HG02870 (cell line): ENCODE data around the gene NTRK2.

Source experiments
- ATAC-seq: cut with Tn5 transposase; IDR thresholded peaks from one replicate; pipeline ENCODE4 v1.9.1; 2021; ENCODE audit warnings: mild to moderate bottlenecking, moderate library complexity; ENCODE audit not compliant: unreplicated experiment

Gene NTRK2

DNA sequence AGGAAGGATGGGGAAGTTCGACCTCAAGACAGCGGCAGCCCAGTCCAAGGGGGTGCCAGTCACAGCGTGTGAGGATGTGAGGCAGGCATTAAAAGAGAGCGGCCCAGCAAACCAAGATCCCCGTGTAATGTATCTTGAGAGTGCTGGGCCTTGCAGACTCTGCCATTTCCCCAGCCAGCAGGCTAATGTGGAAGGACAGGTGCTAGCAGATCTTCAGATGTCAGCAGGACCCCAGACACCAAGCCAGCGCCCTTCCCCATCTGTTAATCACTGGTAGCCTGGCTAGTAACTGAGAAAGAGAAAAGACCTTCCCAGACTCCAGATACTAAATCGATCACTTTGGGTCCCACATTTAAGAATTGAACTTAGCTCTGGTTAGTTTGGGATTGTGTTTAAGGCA is 62.2 kb downstream of the NTRK2 start:
- no peak for ATAC-seq

DNA sequence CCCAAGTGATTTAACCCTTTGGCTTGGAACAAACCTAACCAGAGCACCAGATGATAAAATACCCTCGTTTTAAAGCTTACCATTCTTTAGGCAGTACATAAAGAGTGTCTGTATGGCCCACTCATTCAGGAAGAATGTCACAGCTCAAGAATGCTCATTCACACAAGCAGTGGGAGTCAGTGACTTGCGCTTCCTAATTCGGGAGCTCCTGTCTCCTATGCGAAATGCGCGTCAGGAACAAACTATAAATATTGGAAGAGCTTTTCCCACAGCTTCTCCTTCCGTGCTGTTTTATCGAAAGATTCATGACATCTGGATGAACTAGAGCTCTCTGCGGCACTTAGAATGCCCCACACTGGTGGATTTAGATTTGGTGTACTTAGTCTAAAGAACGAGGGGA is 66.6 kb downstream of the NTRK2 start:
- no peak for ATAC-seq

DNA sequence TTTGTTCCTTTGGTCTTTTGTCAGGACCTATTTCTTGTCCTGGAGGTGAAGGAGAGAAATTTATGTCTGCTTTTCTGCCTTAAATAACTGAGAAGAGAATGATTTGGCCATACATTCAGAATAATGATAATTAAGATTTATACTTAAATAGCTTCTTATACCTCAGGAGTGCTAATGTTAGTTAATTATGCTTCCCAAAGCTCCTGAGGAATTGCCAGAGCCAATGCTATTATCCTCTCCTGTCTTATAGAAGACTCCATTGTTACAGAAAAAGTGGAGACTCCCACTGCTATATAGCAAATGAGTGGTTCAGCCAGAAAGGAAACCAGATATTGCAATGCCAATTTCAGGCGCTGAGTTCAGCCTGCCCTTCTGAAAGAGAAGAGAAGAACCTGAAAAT is 67.0 kb downstream of the NTRK2 start:
- ATAC-seq, result no peak

GRCh38 chr9:84738353-84738752 is 68.8 kb downstream of the NTRK2 start:
- no peak for ATAC-seq

- no peak for ATAC-seq
These were observed 72.7 kb downstream of the NTRK2 start for GRCh38 chr9:84742261-84742660.

DNA sequence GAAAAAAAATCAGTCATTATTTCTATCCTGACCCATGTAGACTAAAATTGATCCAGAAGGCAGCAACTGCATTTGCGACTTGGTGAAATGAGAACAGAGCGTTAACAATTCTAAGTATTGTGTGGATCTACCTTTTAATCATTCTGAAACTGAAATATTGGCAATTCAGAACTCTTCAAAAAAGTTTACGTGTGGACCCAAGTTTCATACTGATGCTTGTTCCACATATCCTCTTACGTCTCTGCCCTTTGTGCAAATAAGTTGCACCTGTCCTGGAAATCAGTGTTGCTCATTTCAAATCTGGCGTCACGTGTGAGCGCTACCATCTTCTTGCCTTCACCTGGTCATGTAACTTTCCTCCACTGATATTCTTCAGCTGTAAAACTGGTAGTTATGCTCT is 74.7 kb downstream of the NTRK2 start:
- peak; percentile 68 for ATAC-seq

GRCh38 chr9:84744726-84745125 is 75.2 kb downstream of the NTRK2 start:
- ATAC-seq, result no peak

- ATAC-seq, result peak; percentile 39
These were observed 78.6 kb downstream of the NTRK2 start for GRCh38 chr9:84748112-84748511.

- no peak for ATAC-seq
These were observed 80.8 kb downstream of the NTRK2 start for GRCh38 chr9:84750152-84750865.

- ATAC-seq, result no peak
These were observed 82.4 kb downstream of the NTRK2 start for GRCh38 chr9:84751921-84752320.

- ATAC-seq, result peak; percentile 39
These were observed 84.9 kb downstream of the NTRK2 start for GRCh38 chr9:84754461-84754860.

- ATAC-seq, result no peak
These were observed 85.4 kb downstream of the NTRK2 start for GRCh38 chr9:84754881-84755280.

GRCh38 chr9:84755380-84755779 is 85.9 kb downstream of the NTRK2 start:
- no peak for ATAC-seq

DNA sequence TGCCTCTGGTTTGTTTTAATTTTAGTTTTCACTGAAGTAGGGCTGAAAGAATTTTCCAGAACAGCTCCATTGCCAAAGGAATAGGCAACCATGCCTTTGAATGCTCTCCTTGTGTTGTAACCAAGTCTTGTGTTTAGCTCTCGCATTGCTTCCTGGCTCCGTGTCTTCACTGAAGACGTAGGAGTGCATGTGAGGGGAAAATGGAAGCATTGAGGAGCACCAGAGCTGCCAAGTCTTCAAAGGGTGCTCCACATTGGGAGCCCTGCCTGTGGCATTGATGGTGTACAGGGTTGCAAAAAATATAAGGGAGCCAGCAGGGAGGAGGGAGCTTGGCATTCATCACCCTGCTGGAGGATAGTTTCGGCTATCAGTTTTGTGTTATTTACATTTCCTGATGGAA is 86.6 kb downstream of the NTRK2 start:
- no peak for ATAC-seq

DNA sequence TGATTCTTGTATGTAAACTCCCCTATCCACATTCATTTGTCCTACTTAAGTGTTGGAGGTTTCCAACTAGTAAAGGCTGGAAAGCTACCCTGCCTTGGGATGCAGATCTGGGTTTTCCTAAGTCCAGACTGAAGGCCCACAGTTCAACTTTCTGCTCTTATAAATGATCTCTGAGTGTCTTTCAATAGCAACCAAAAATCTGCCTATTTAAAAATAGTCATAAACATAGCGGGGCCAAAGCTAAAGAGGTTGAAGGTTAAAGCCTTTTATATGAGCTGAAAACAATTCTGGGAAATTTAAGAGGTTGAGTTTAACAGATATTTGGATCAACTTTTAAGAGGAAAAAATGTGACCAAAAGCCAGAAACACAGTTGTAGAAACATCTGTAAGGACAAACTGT is 87.2 kb downstream of the NTRK2 start:
- no peak for ATAC-seq

DNA sequence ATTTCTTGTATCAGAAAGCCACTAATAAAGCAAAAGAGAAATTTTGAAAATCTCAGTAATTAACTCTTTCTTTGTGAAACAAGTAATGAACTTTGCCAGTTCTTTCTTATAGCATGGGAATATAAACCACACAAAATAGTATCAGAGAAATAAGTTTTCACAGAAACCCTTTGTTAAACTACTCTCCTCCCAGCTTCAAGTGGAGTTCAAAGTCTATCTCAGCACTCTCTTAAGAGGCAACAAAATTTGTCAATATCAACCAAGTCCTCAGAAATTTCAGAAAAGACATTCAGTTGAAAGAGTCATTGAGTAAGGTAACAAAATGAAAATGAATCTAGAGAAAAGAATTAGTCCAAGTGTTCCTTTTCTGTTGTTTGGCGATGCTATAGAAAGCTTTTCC is 89.3 kb downstream of the NTRK2 start:
- ATAC-seq, result peak; percentile 2

- peak; percentile 83 for ATAC-seq
These were observed 89.8 kb downstream of the NTRK2 start for GRCh38 chr9:84759300-84759750.

DNA sequence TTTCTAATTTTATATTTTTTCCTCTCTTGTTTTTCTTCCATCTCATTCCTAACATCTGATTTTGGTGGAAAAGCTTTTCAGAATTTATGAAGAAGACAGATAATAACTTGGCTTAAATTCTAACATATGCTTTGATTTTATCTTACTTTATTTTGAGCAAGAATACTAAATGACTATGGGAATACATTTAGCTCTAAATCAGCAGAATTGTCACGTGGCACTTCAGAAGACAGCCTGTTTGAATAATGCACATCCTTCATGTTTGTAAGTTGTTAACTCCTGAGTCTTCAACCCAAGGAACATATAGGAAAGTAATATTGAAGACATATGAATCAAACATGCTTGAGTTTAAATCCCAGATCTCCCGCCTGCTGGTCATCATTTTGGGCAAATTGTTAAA is 90.3 kb downstream of the NTRK2 start:
- no peak for ATAC-seq

- ATAC-seq, result no peak
These were observed 91.7 kb downstream of the NTRK2 start for GRCh38 chr9:84761137-84761808.

DNA sequence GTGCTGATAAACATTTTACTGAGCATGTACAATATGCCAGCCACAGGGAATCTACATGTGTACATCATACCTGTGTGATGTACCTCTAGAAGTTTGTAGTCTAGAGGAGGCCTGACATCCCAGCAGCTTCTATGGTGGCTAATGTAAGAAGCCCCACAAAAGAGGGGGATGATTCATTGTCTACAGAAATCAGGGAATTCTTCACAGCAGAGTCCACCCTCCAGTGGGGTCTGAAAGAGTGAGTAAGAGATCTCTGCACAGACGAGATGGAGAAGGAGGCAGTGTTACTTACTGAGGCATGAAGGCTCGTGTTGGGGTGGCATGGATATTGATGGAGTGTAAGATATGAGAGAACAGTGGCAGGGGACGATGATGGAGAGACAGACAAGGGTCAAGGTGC is 103.0 kb downstream of the NTRK2 start:
- no peak for ATAC-seq

GRCh38 chr9:84773022-84773421 is 103.5 kb downstream of the NTRK2 start:
- no peak for ATAC-seq

DNA sequence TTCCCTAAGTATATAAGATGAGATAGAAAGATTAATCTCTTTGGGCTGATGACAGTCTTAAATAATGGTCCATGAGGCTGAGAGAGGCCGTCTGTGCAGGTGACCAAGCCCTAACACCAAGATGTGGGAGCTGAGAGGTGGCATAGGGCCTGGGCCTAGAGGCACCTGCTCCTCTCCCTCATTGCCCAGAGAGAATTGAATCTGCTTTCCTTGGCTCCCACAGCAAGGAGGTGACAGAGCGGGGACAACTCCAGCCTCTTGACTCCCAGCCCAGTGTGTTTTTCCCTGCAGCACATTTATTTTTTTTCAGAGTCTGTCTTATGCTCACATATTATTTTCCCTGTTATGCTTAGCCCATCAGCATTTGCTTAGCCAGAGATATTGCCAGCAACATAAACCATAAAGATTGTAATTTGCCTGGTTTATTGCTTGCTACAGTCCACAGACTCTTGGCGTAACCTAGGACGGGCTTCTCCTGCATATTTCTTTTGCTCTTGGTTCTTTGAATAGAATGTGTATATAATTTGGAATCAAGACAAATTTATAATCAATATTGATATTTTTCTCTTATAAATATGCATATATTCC is 105.6 kb downstream of the NTRK2 start:
- ATAC-seq, result no peak
